Panc1 (cell line): ENCODE data around the gene SYT1.

Experiments used
- CTCF ChIP-seq: fragments of 450-650 bp; IDR thresholded peaks from 2 replicates; pipeline ENCODE4 v1.5.1; 2017; ENCODE audit warnings: mild to moderate bottlenecking
- POLR2AphosphoS5 ChIP-seq: IDR thresholded peaks from 2 replicates; pipeline ENCODE4 v1.6.1; 2012; ENCODE audit warnings: mild to moderate bottlenecking, low read depth, low read length, moderate library complexity
- REST ChIP-seq, 2 experiments: IDR thresholded peaks; 2 replicates each; pipeline ENCODE4 v1.6.1; 2011 to 2012; ENCODE audit warnings: low read depth in 2 of 2, control low read depth in 1 of 2, low read length in 1 of 2, mild to moderate bottlenecking in 1 of 2, moderate library complexity in 1 of 2; ENCODE audit not compliant: insufficient read depth in 1 of 2
- SIN3A ChIP-seq: IDR thresholded peaks from 2 replicates; pipeline ENCODE4 v1.6.1; 2012; ENCODE audit warnings: low read depth, mild to moderate bottlenecking, low read length, moderate library complexity, borderline replicate concordance; ENCODE audit not compliant: insufficient read depth

- TF ChIP-seq CTCF (no peak), REST (IDR thresholded peaks at IDR 0.05; ENCODE audit: insufficient read depth in 1 of 2, low read depth in 2 of 2, low read length in 1 of 2) (no peak), POLR2AphosphoS5 (no peak), SIN3A (no peak)
Observed at GRCh38 chr12:78880078-78880477, 15.5 kb downstream of the SYT1 start.
